CD8-positive, alpha-beta memory T cell (primary cell): ENCODE results near the gene COX10. TPM values are rescaled to one million over a fixed set of nuclear protein-coding genes. Genes with fewer than 3 reads are reported as not detected.
"Not testable (repeated sequence)": the region's sequence is repeated elsewhere in the genome, so short reads cannot be mapped to it uniquely, and the experiment has no call there.

Experiments used
- CTCF ChIA-PET: fragments of 350-600 bp; sonication (Branson Sonifier 250); formaldehyde crosslinking; loops from one replicate; lab custom pipeline; 2021; ENCODE audit warnings: antibody characterized with exemption; lab: Charles Lee
- POLR2A ChIA-PET: fragments of 350-600 bp; sonication (Branson Sonifier 250); formaldehyde crosslinking; loops from one replicate; lab custom pipeline; 2021; ENCODE audit warnings: antibody characterized with exemption; lab: Charles Lee
- DNase-seq, 5 donors: peaks; one replicate each; pipeline versions ENCODE4 v3.0.0 to v3.0.0-alpha.2; 2020 to 2022; ENCODE audit warnings: mixed read lengths in 1 of 5
- H3K27ac ChIP-seq: one replicate; pipeline ENCODE4 v1.7.0; 2013; ENCODE audit warnings: low read depth, mild to moderate bottlenecking, low read length, moderate library complexity
- H3K27me3 ChIP-seq: 2 replicates; pipeline ENCODE4 v1.7.0; 2013; ENCODE audit warnings: low read length, mild to moderate bottlenecking; ENCODE audit not compliant: insufficient read depth, poor library complexity, severe bottlenecking
- H3K36me3 ChIP-seq: 2 replicates; pipeline ENCODE4 v1.7.0; 2013; ENCODE audit warnings: mild to moderate bottlenecking, low read length, moderate library complexity; ENCODE audit not compliant: insufficient read depth
- H3K4me1 ChIP-seq: 2 replicates; pipeline ENCODE4 v1.7.0; 2013; ENCODE audit warnings: mild to moderate bottlenecking, low read length, moderate library complexity; ENCODE audit not compliant: insufficient read depth
- H3K4me3 ChIP-seq: 2 replicates; pipeline ENCODE4 v1.7.0; 2013; ENCODE audit warnings: mild to moderate bottlenecking, low read length
- H3K9me3 ChIP-seq: 2 replicates; pipeline ENCODE4 v1.7.0; 2013; ENCODE audit warnings: mild to moderate bottlenecking, low read length
- H3K27ac Mint-ChIP-seq, 8 donors: one replicate each; pipeline ENCODE4 v1.8.0; 2020 to 2021; ENCODE audit warnings: mixed read lengths in 8 of 8, mild to moderate bottlenecking in 6 of 8, inconsistent platforms in 3 of 8, moderate library complexity in 3 of 8
- H3K27me3 Mint-ChIP-seq, 2 donors: one replicate each; pipeline ENCODE4 v1.8.0; 2020 to 2021; ENCODE audit warnings: mixed read lengths in 2 of 2, mild to moderate bottlenecking in 1 of 2, moderate library complexity in 1 of 2
- H3K36me3 Mint-ChIP-seq, 3 donors: one replicate each; pipeline ENCODE4 v1.8.0; 2020 to 2021; ENCODE audit warnings: mixed read lengths in 3 of 3, inconsistent platforms in 1 of 3, mild to moderate bottlenecking in 1 of 3
- H3K4me1 Mint-ChIP-seq, 3 donors: one replicate each; pipeline ENCODE4 v1.8.0; 2020 to 2021; ENCODE audit warnings: mixed read lengths in 3 of 3, inconsistent platforms in 1 of 3, mild to moderate bottlenecking in 1 of 3
- H3K4me3 Mint-ChIP-seq, 7 donors: one replicate each; pipeline ENCODE4 v1.8.0; 2020 to 2021; ENCODE audit warnings: mixed read lengths in 7 of 7, mild to moderate bottlenecking in 6 of 7, moderate library complexity in 4 of 7, inconsistent platforms in 2 of 7
- H3K9me3 Mint-ChIP-seq, 5 donors: one replicate each; pipeline ENCODE4 v1.8.0; 2020 to 2022; ENCODE audit warnings: mixed read lengths in 5 of 5, mild to moderate bottlenecking in 3 of 5, moderate library complexity in 2 of 5, inconsistent platforms in 1 of 5
- polyA plus RNA-seq: library from polyadenylated mRNA; unstranded; fragments of 300-500 nt; fragmentation: Illumina TruSeq; gene quantifications from one replicate; pipeline ENCODE4 v1.2.3, GENCODE V29; 2021
- total RNA-seq, 2 experiments: library from RNA; stranded (reverse); gene quantifications; one replicate each; pipeline ENCODE4 v1.2.3, GENCODE V29; 2021

The COX10 gene
- total and polyA plus RNA-seq, 3 experiments from 2014 or later: 19.9 to 30.9 (median 30.4) TPM

DNA sequence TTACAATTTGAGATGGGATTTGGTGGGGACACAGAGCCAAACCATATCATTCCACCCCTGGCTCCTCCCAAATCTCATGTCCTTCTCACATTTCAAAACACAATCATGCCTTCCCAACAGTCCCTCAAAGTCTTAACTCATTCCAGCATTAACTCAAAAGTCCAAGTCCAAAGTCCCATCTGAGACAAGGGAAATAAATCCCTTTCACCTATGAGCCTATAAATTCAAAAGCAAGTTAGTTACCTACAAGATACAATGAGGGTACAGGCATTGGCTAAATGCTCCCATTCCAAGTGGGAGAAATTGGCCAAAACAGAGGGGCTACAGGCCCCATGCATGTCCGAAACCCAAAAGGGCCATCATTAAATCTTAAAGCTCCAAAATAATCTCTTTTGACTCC lies 98.5 kb downstream of the COX10 start:
- Mint-ChIP-seq H3K36me3 (peaks cover 16 to 23% (median 23%) of the 10 kb centered on the region in 3 donors), H3K9me3 (peaks cover 9 to 16% (median 11%) of the 10 kb centered on the region in 5 donors)
- H3K27me3 Mint-ChIP-seq, H3K27me3 ChIP-seq, H3K27ac Mint-ChIP-seq, H3K4me1 Mint-ChIP-seq, H3K4me1 ChIP-seq, H3K27ac ChIP-seq, H3K4me3 ChIP-seq, POLR2A ChIA-PET, H3K4me3 Mint-ChIP-seq, H3K36me3 ChIP-seq, CTCF ChIA-PET, DNase-seq: not testable (repeated sequence)
- peaks cover 17% of the 10 kb centered on the region for H3K9me3 ChIP-seq

- Histone ChIP-seq H3K36me3 (no peaks in the 10 kb centered on the region), H3K27me3 (no peaks in the 10 kb centered on the region), H3K4me3 (no peak overlapping the region), H3K27ac (no peak overlapping the region), H3K9me3 (peaks cover 17% of the 10 kb centered on the region), H3K4me1 (no peaks in the 10 kb centered on the region)
- no peak overlapping the region for H3K4me3 Mint-ChIP-seq
- peaks cover 9 to 16% (median 11%) of the 10 kb centered on the region in 5 donors for H3K9me3 Mint-ChIP-seq
- CTCF ChIA-PET: no interaction called here
- H3K4me1 Mint-ChIP-seq: peaks cover 3 to 10% (median 5%) of the 10 kb centered on the region in 3 donors
- no peak overlapping the region for H3K27ac Mint-ChIP-seq
- H3K27me3 Mint-ChIP-seq: no peaks in the 10 kb centered on the region
- peaks cover 19 to 23% (median 22%) of the 10 kb centered on the region in 3 donors for H3K36me3 Mint-ChIP-seq
- DNase-seq: no peak
- POLR2A ChIA-PET: no interaction called here
Observed at GRCh38 chr17:14168582-14168981, 99.3 kb downstream of the COX10 start.

DNA sequence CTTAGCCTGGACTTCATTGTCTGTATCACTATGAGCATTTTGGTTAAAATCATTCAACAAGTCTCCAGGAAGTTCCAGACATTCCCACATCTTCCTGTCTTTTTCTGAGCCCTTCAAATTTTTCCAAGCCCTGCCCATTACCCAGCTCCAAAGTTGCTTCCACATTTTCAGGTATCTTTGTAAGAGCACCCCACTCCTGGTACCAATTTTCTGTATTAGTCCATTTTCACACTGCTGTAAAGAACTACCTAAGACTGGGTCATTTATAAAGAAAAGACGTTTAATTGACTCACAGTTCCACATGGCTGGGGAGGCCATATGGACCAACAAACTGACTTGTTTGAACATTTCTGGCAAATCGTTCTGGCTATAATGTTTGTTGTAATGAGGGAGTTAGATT lies 100.0 kb downstream of the COX10 start:
- H3K36me3 ChIP-seq: no peaks in the 10 kb centered on the region
- Mint-ChIP-seq H3K4me1 (peaks cover 3 to 10% (median 5%) of the 10 kb centered on the region in 3 donors), H3K36me3 (peaks cover 18 to 23% (median 22%) of the 10 kb centered on the region in 3 donors), H3K4me3 (no peak overlapping the region), H3K9me3 (peaks cover 9 to 16% (median 11%) of the 10 kb centered on the region in 5 donors), H3K27ac (no peak overlapping the region), H3K27me3 (no peaks in the 10 kb centered on the region)
- ChIA-PET CTCF (no interaction called here), POLR2A (no interaction called here)
- no peak for DNase-seq
- H3K9me3 ChIP-seq: peaks cover 17% of the 10 kb centered on the region
- no peak overlapping the region for H3K27ac ChIP-seq
- no peak overlapping the region for H3K4me3 ChIP-seq
- H3K4me1 ChIP-seq: no peaks in the 10 kb centered on the region
- no peaks in the 10 kb centered on the region for H3K27me3 ChIP-seq

DNA sequence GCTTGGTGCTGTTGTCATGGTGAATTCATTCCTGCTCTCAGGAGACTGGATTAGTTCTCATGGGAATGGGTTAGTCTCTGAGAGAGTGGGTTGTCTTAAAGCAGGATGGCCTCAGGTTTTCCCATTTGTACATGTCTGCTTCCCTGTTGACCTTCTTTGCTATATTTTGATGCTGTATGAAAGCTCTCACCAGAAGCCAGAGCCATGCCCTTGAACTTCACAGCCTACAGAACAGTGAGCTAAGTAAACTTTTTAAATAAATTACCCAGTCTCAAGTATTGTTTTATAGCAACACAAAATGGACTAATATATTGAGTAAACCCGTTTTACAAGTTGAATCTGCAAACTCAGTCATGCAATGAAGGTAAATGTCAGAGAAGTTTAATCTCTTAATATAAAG lies 100.6 kb downstream of the COX10 start:
- no peaks in the 10 kb centered on the region for H3K27me3 Mint-ChIP-seq
- H3K9me3 Mint-ChIP-seq: peaks cover 9 to 16% (median 11%) of the 10 kb centered on the region in 5 donors
- no peak overlapping the region for H3K4me3 Mint-ChIP-seq
- H3K9me3 ChIP-seq: peaks cover 17% of the 10 kb centered on the region
- POLR2A ChIA-PET: no interaction called here
- H3K4me1 Mint-ChIP-seq: peaks cover 3 to 5% (median 5%) of the 10 kb centered on the region in 3 donors
- H3K27me3 ChIP-seq: no peaks in the 10 kb centered on the region
- H3K36me3 Mint-ChIP-seq: peaks cover 18 to 23% (median 19%) of the 10 kb centered on the region in 3 donors
- H3K27ac Mint-ChIP-seq: no peak overlapping the region
- no peak for DNase-seq
- H3K4me3 ChIP-seq: no peak overlapping the region
- no peaks in the 10 kb centered on the region for H3K36me3 ChIP-seq
- no peaks in the 10 kb centered on the region for H3K4me1 ChIP-seq
- H3K27ac ChIP-seq: no peak overlapping the region
- CTCF ChIA-PET: no interaction called here

GRCh38 chr17:14176989-14177388 lies 107.7 kb downstream of the COX10 start:
- H3K27ac Mint-ChIP-seq, H3K9me3 Mint-ChIP-seq, H3K36me3 ChIP-seq, H3K4me3 ChIP-seq, DNase-seq, H3K27me3 ChIP-seq, POLR2A ChIA-PET, H3K4me3 Mint-ChIP-seq, H3K36me3 Mint-ChIP-seq, H3K4me1 ChIP-seq, H3K27me3 Mint-ChIP-seq, H3K4me1 Mint-ChIP-seq, H3K9me3 ChIP-seq, H3K27ac ChIP-seq, CTCF ChIA-PET: not testable (repeated sequence)

- POLR2A ChIA-PET, H3K9me3 ChIP-seq, H3K4me3 ChIP-seq, H3K4me3 Mint-ChIP-seq, H3K27me3 ChIP-seq, H3K4me1 ChIP-seq, H3K9me3 Mint-ChIP-seq, DNase-seq, H3K27me3 Mint-ChIP-seq, H3K4me1 Mint-ChIP-seq, H3K36me3 Mint-ChIP-seq, H3K27ac ChIP-seq, H3K27ac Mint-ChIP-seq, H3K36me3 ChIP-seq, CTCF ChIA-PET: not testable (repeated sequence)
Observed at GRCh38 chr17:14177801-14178200, 108.5 kb downstream of the COX10 start.

GRCh38 chr17:14179951-14180350 lies 110.6 kb downstream of the COX10 start:
- H3K4me3 ChIP-seq, H3K9me3 ChIP-seq, H3K9me3 Mint-ChIP-seq, H3K27me3 ChIP-seq, POLR2A ChIA-PET, H3K4me3 Mint-ChIP-seq, H3K27me3 Mint-ChIP-seq, CTCF ChIA-PET, H3K36me3 Mint-ChIP-seq, H3K27ac ChIP-seq, H3K4me1 ChIP-seq, DNase-seq, H3K4me1 Mint-ChIP-seq, H3K36me3 ChIP-seq, H3K27ac Mint-ChIP-seq: not testable (repeated sequence)

- CTCF ChIA-PET: not testable (repeated sequence)
Observed at GRCh38 chr17:14182084-14182483, 112.8 kb downstream of the COX10 start.

GRCh38 chr17:14184536-14184935 lies 115.2 kb downstream of the COX10 start:
- H3K4me3 Mint-ChIP-seq, H3K36me3 Mint-ChIP-seq, H3K9me3 Mint-ChIP-seq, H3K4me3 ChIP-seq, POLR2A ChIA-PET, CTCF ChIA-PET, H3K27me3 ChIP-seq, H3K27ac ChIP-seq, H3K4me1 ChIP-seq, H3K36me3 ChIP-seq, H3K27me3 Mint-ChIP-seq, H3K9me3 ChIP-seq, DNase-seq: not testable (repeated sequence)
- Mint-ChIP-seq H3K4me1 (peaks cover 5 to 12% (median 9%) of the 10 kb centered on the region in 3 donors), H3K27ac (peak overlapping the region in 1 of 8 donors; percentile 71)

More at GRCh38 chr17:14182084-14182483, 112.8 kb downstream of the COX10 start:
- POLR2A ChIA-PET, H3K27ac ChIP-seq, H3K4me3 ChIP-seq, H3K27ac Mint-ChIP-seq, DNase-seq, H3K9me3 Mint-ChIP-seq, H3K36me3 ChIP-seq, H3K27me3 ChIP-seq, H3K27me3 Mint-ChIP-seq, H3K4me1 ChIP-seq, H3K4me1 Mint-ChIP-seq, H3K4me3 Mint-ChIP-seq, H3K36me3 Mint-ChIP-seq, H3K9me3 ChIP-seq: not testable (repeated sequence)
